T-helper 2 cell treated with Interferon-gamma antibody and Interleukin-4, amounts not matched to agents 100 ng/mL and 5 ng/mL, for 36 hours (primary cell): Measurements from ENCODE around the gene ACTR1A. TPM values are rescaled to one million over a fixed set of nuclear protein-coding genes. Genes with fewer than 3 reads are reported as not detected.
"Not testable (repeated sequence)": the region's sequence is repeated elsewhere in the genome, so short reads cannot be mapped to it uniquely, and the experiment has no call there.

Source experiments
- intact Hi-C: fragments of 100-400 bp; cut with micrococcal nuclease; formaldehyde crosslinking; loops from one replicate; pipeline ENCODE4 v1.15.1; 2023
- total RNA-seq: library from RNA; stranded (reverse); gene quantifications from 2 replicates; pipeline ENCODE4 v1.2.3, GENCODE V29; 2022

ACTR1A gene
- total RNA-seq = 77.1 and 78.7 TPM in 2 replicates

GRCh38 chr10:102502337-102503151 is at the start of gene ACTR1A:
TSS of gene ACTR1A (minus strand) at chr10:102502712. CDS start at chr10:102502647, 65 bp downstream.
- intact Hi-C loops = loop anchor here (1.0 to 5.0 kb wide), 20 partner anchors 41 to 1150 kb away; partner anchors contain the start of genes ARMH3, BORCS7, BTRC and CNNM2

DNA sequence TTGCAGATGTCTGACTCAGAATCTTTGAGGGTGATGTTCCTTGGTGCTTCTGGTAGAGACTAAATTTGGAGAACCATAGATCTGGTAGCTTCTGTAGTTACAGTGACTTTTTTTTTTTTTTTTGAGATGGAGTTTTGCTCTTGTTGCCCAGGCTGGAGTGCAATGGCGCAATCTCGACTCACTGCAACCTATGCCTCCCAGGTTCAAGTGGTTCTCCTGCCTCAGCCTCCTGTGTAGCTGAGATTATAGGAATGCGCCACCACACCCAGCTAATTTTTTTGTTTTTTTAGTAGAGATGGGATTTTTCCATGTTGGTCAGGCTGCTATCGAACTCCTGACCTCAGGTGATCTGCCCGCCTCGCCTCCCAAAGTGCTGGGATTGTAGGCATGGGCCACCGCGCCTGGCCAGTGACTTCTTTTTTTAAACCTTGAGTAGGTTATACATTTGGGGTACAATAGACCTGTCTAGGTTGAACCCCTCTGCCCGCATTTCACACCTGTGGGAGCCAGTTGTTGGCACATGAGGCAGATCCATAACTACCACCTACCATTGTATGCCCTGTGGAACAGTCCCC is 48.2 kb upstream of the ACTR1A start:
- intact Hi-C loops = no loop called here

DNA sequence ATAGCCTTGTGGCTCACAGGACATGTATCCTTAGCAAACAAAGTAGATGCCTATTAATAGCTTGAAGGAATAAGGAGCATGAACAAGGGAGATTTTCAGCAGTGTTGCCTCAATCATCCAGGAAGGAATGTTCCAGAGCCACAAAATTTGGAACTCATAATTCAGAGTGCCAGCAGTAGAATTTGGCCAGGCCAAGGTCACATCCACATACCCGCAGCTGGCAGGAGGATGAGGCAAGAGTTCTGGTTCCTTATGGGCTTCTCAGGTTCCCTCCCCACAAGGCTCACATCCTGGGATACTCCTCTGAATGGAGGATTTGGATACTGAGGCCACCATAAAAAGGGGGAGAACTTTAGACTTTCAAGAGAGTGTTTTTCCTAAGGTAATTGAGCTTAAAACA is 47.0 kb upstream of the ACTR1A start:
- intact Hi-C loops = no loop called here

- intact Hi-C loops = no loop called here
Measured at GRCh38 chr10:102546606-102547320, 44.3 kb upstream of the ACTR1A start.

DNA sequence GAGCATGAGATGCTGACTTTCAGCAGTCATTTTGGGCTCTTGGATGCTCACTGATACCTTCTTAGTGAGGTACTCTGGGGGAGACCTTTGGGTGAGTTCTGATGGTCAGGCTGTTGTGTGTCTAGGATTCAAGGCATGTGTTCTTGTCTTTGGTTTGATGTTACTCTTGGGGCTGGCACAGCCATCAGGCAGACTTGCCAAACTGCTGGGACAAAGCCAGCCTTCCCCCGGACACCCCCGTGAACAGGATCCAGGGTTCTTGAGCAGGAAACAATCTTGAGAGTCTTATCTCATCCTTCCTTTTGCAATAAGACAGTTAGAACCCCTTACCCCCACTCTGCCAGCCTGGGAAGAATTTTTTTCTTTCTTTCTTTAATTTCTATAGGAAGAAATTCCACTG is 43.5 kb upstream of the ACTR1A start:
- intact Hi-C loops = no loop called here

- intact Hi-C loops = no loop called here
Measured at GRCh38 chr10:102545265-102545871, 42.9 kb upstream of the ACTR1A start.

- intact Hi-C loops = no loop called here
Measured at GRCh38 chr10:102542800-102543418, 40.4 kb upstream of the ACTR1A start.

- intact Hi-C loops = no loop called here
Measured at GRCh38 chr10:102540023-102540422, 37.5 kb upstream of the ACTR1A start.

- intact Hi-C loops = no loop called here
Measured at GRCh38 chr10:102538811-102539210, 36.3 kb upstream of the ACTR1A start.

DNA sequence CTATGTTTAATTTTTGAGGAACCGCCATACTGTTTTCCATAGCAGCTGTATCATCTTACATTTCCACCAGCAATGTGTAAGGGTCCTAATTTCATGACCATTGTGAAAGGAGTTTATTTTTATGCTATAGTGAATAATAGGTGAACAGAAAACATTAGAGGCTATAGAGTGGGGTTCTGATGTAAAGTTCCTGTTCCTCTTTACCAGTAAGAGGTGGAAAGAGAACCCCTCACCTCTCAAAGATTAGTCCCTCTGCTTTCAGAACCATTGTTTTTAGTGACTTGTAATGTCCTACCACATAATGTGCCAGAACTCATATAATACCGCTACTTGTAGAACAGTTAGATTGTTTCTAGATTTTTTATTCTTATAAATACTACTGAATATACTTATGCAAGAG is 35.4 kb upstream of the ACTR1A start:
- intact Hi-C loops = no loop called here

DNA sequence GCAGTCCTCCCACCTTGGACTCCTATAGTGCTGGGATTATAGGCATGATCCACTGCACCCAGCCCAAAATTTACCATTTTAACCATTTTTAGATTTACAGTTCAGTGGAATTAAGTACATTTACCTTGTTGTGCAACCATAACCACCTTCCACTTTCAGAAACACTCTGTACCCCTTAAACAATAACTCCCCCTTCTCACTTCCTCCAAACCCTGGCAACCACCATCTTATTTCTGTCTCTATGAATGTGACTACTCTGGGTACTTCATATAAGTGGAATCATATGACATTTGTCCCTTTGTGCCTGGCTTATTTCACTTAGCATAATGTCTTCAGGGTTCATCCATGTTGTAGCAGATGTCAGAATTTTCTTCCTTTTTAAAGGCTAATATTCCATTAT is 34.9 kb upstream of the ACTR1A start:
- intact Hi-C loops = no loop called here

GRCh38 chr10:102535481-102536147 is 33.1 kb upstream of the ACTR1A start:
- intact Hi-C loops = no loop called here

DNA sequence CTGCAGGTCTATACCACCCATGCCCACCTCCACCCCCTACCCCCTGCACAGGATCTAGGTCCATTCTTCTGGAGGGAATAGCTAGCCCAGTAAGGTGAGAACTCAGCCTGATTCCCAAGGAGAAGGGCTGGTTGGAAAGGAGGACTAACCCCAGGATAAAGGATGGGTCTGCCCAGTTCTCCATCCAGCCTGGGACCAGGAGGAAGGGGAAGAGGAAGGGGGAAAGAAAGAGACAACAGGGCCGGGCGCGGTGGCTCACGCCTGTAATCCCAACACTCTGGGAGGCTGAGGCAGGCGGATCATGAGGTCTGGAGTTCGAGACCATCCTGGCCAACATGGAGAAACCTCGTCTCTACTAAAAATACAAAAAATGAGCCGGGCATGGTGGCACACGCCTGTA is 32.5 kb upstream of the ACTR1A start:
- intact Hi-C loops = not testable (repeated sequence)

DNA sequence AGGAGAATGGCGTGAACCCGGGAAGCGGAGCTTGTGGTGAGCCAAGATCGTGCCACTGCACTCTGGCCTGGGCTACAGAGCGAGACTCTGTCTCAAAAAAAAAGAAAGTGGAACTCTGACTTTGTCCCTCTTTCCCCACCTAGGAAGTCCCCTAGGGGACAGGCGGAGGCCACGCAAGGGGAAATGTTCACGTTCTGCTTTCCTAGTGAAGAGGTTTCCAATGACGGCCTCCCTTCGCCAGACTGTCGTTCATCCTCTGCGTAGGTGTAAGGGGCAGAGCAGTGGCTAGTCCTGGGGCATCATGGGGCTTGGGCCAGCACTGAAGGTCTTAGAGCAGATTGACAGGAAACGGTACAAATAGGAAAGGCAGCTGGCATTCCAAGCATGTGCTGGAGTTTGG is 31.8 kb upstream of the ACTR1A start:
- intact Hi-C loops = no loop called here

DNA sequence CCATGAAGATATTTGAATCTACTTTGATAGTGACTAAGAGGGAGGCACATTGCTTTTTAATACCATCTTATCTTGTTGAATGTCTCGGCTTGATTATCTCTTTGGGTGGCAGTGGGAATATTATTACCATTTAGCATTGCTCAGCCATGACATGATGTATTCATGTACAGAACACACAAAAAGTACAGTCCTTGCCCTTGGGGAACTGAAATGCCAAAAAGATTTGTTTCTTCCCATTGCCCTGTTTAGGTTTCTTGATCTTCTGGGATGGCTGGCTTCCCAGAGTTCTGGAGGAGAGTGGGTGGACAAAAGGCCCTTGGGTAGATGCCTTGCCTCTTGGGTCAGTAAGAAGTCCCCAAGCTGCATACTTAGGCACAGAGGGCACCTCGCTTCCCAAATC is 25.0 kb upstream of the ACTR1A start:
- intact Hi-C loops = no loop called here

DNA sequence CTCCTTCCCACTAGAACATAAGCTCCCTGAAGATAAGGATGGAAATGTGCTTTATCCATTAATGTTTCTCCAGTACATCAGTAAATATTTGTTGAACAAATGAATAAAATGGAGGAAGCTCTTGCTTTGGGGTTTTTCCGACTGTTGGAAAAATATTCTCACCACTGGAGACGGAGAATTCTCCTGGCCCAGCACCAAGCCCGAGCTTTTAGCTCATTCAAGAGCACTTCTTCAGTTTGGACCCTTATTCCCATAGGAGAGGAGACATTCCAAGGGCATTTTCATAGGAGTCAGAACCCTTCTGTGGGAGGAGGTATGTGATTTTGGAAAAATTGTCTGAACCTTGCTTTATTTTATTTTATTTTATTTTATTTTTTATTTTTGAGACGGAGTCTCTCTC is 22.2 kb upstream of the ACTR1A start:
- intact Hi-C loops = no loop called here

DNA sequence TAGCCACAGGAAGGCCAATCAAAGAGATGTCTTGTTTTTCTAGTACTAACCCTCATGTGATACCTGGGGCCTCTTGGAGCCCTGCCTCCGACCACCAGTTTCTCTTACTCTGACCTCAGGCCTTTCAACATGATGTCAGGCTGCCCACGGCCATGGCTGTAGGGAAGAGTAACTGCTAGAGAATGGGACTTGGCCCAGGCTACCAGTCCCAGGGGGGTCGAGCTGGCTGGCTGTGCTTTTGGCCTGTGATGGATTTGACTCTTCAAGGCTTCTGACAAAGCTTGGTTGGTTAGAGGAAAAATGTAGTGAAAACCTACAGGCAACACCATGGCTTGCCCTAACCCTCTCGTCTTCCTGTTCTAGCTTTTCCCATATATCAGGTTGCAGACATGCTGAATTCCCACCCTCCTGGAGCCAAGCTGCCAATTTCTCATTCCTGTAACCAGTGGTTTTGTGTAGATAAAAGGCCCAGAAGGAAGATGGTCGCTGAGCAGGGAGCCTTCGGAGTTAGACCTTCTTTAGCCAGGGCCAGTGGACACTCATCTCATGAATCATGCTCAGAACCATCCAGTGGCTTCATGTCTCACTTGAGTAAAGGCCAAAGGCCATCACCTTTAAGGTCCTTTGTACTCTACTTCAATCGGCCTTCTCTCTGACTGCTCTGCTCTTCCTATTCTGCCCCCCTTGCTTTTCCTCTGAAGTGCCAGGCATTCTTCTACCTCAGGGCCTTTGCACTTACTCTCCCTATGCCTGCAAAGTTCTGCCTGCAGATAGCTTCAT is 20.9 kb upstream of the ACTR1A start:
- intact Hi-C loops = no loop called here

GRCh38 chr10:102522874-102523249 is 20.4 kb upstream of the ACTR1A start:
- intact Hi-C loops = no loop called here

GRCh38 chr10:102519246-102519825 is 16.8 kb upstream of the ACTR1A start:
- intact Hi-C loops = no loop called here

GRCh38 chr10:102517553-102517952 is 15.0 kb upstream of the ACTR1A start:
- intact Hi-C loops = no loop called here
